Activated naive CD8-positive, alpha-beta T cell treated with anti-CD3 and anti-CD28 coated beads, Interleukin-2, amount 50 U/mL, for 16 hours (primary cell): ENCODE results near the gene TRAPPC6A.

Experiments used
- DNase-seq: peaks from one replicate; pipeline ENCODE4 v3.0.0-alpha.2; 2020; ENCODE audit warnings: low read depth, low spot score

Gene TRAPPC6A

GRCh38 chr19:45149129-45149528, 28.9 kb downstream of the TRAPPC6A start:
- no peak for DNase-seq

GRCh38 chr19:45147835-45148676, 30.0 kb downstream of the TRAPPC6A start:
- DNase-seq = no peak

GRCh38 chr19:45146741-45147205, 31.3 kb downstream of the TRAPPC6A start:
- DNase-seq = no peak

- no peak for DNase-seq
Observed at GRCh38 chr19:45146251-45146650, 31.8 kb downstream of the TRAPPC6A start.

- DNase-seq = no peak
Observed at GRCh38 chr19:45145270-45146189, 32.5 kb downstream of the TRAPPC6A start.

- DNase-seq = no peak
Observed at GRCh38 chr19:45144431-45145269, 33.4 kb downstream of the TRAPPC6A start.

- no peak for DNase-seq
Observed at GRCh38 chr19:45142726-45143110, 35.3 kb downstream of the TRAPPC6A start.

- no peak for DNase-seq
Observed at GRCh38 chr19:45142016-45142725, 35.9 kb downstream of the TRAPPC6A start.

- DNase-seq = no peak
Observed at GRCh38 chr19:45141203-45141900, 36.7 kb downstream of the TRAPPC6A start.

GRCh38 chr19:45140533-45140932, 37.5 kb downstream of the TRAPPC6A start:
- DNase-seq = no peak

GRCh38 chr19:45140144-45140503, 37.9 kb downstream of the TRAPPC6A start:
- no peak for DNase-seq

- no peak for DNase-seq
Observed at GRCh38 chr19:45139286-45140143, 38.5 kb downstream of the TRAPPC6A start.

- DNase-seq = no peak
Observed at GRCh38 chr19:45138303-45138751, 39.7 kb downstream of the TRAPPC6A start.

- no peak for DNase-seq
Observed at GRCh38 chr19:45137179-45137761, 40.8 kb downstream of the TRAPPC6A start.

- no peak for DNase-seq
Observed at GRCh38 chr19:45136507-45137178, 41.4 kb downstream of the TRAPPC6A start.

GRCh38 chr19:45135176-45135885, 42.7 kb downstream of the TRAPPC6A start:
- DNase-seq = no peak

GRCh38 chr19:45133661-45134060, 44.4 kb downstream of the TRAPPC6A start:
- no peak for DNase-seq
